Lower leg skin (tissue), 3 donors: Measurements from ENCODE around the gene FBXL15.

Experiments
- POLR2A ChIP-seq, 2 donors: fragments of 450-650 bp; IDR thresholded peaks; one replicate each; pipeline ENCODE4 v1.6.1; 2016 to 2017; ENCODE audit warnings: antibody characterized with exemption in 2 of 2, mild to moderate bottlenecking in 1 of 2, moderate library complexity in 1 of 2
- TF ChIP-seq, protein P1 (sequence below), 3 donors: fragments of 450-650 bp; IDR thresholded peaks; one replicate each; pipeline ENCODE4 v1.5.1; 2016; ENCODE audit warnings: antibody characterized with exemption in 3 of 3, mild to moderate bottlenecking in 3 of 3, moderate library complexity in 2 of 3

DNA sequence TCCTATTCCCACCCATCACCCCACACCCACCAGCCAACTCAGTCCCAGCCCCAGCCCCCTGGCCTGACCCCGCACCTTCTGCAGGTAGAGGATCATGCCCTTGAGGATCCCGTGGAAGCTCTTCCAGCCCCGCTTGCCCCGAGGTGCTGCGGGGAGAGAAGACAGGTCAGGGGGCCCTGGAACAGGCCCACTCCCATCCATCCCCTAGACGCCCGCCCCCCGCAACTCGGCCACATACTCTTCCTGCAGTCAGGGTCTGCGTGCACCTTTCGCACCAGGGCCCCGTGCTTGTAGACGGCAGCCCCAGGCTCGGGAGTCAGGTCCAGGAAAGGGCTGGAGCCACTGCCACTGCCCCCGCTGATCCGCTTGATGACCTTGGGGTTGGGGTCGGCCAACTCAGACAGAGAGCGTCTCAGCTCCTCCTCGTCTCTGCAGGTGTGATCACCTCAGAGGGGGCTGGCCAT is 15.5 kb upstream of the FBXL15 start:
- TF ChIP-seq, protein P1, sequence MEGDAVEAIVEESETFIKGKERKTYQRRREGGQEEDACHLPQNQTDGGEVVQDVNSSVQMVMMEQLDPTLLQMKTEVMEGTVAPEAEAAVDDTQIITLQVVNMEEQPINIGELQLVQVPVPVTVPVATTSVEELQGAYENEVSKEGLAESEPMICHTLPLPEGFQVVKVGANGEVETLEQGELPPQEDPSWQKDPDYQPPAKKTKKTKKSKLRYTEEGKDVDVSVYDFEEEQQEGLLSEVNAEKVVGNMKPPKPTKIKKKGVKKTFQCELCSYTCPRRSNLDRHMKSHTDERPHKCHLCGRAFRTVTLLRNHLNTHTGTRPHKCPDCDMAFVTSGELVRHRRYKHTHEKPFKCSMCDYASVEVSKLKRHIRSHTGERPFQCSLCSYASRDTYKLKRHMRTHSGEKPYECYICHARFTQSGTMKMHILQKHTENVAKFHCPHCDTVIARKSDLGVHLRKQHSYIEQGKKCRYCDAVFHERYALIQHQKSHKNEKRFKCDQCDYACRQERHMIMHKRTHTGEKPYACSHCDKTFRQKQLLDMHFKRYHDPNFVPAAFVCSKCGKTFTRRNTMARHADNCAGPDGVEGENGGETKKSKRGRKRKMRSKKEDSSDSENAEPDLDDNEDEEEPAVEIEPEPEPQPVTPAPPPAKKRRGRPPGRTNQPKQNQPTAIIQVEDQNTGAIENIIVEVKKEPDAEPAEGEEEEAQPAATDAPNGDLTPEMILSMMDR (IDR thresholded peaks at IDR 0.05) = no peak
- TF ChIP-seq POLR2A (IDR thresholded peaks at IDR 0.05) = no peak
